Coronary artery (tissue), 2 donors: ENCODE data around the gene SUPT4H1.
A peak's percentile ranks its signal among the peaks of the same experiment; 100 is the strongest.

ENCODE experiments used
- DNase-seq: peaks from one replicate; pipeline ENCODE4 v3.0.0-alpha.2; 2017; ENCODE audit warnings: low spot score
- H3K27ac ChIP-seq, 2 donors: fragments of 200-600 bp; sonication (generic); one replicate each; pipeline ENCODE4 v1.5.1; 2016 to 2019
- H3K4me3 ChIP-seq: fragments of 200-600 bp; sonication (generic); 2 replicates; pipeline ENCODE4 v1.5.1; 2016; ENCODE audit warnings: mild to moderate bottlenecking, moderate library complexity
- TF ChIP-seq, protein P1 (sequence below): fragments of 200-600 bp; sonication (generic); IDR thresholded peaks from one replicate; pipeline ENCODE4 v1.5.1; 2019; ENCODE audit warnings: antibody characterized with exemption

The SUPT4H1 gene

GRCh38 chr17:58330997-58331814 lies 20.8 kb downstream of the SUPT4H1 start:
- H3K27ac ChIP-seq, result peak overlapping the region; percentile 10 to 80
- TF ChIP-seq, protein P1, sequence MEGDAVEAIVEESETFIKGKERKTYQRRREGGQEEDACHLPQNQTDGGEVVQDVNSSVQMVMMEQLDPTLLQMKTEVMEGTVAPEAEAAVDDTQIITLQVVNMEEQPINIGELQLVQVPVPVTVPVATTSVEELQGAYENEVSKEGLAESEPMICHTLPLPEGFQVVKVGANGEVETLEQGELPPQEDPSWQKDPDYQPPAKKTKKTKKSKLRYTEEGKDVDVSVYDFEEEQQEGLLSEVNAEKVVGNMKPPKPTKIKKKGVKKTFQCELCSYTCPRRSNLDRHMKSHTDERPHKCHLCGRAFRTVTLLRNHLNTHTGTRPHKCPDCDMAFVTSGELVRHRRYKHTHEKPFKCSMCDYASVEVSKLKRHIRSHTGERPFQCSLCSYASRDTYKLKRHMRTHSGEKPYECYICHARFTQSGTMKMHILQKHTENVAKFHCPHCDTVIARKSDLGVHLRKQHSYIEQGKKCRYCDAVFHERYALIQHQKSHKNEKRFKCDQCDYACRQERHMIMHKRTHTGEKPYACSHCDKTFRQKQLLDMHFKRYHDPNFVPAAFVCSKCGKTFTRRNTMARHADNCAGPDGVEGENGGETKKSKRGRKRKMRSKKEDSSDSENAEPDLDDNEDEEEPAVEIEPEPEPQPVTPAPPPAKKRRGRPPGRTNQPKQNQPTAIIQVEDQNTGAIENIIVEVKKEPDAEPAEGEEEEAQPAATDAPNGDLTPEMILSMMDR, result no peak
- DNase-seq, result no peak
- peak overlapping the region; percentile 61 for H3K4me3 ChIP-seq

GRCh38 chr17:58330538-58330996 lies 21.4 kb downstream of the SUPT4H1 start:
- no peak for DNase-seq
- peak overlapping the region; percentile 61 for H3K4me3 ChIP-seq

DNA sequence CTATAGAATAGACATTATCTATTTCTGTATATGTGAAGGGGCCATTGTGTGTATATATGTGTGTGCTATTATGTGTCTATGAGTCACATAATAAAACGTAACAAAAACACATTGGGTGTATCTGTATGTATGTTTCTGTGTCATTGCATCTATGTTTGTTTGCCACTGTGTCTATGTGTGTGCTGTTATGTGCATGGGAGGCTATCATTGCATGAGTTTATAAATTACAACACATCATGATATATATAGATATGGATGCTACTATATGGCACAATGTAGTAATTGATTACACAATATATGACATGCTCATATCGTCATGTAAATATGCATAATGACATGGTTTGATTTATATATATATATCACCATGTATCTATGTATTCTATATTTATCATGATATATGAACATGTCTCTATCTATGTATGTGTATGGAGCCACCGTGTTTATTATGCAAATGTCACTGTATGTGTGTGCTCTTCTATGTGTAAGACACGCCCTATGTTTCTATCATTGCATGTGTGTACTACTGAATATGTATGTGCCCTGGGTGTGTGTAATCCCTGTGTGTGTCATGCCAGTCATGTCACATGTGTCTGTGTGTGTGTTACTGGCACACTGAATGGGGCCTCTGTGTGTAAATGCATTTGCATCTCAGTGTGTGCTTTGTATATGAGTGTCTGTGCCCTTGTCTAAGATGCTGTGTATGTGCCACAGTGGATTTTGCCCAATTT lies 22.0 kb downstream of the SUPT4H1 start:
- DNase-seq, result no peak
- peak overlapping the region; percentile 61 for H3K4me3 ChIP-seq
- TF ChIP-seq, protein P1, result no peak
- H3K27ac ChIP-seq, result no peak overlapping the region

More at GRCh38 chr17:58330538-58330996, 21.4 kb downstream of the SUPT4H1 start:
- TF ChIP-seq, protein P1, result no peak
- H3K27ac ChIP-seq, result peak overlapping the region in 1 of 2 donors; percentile 80

DNA sequence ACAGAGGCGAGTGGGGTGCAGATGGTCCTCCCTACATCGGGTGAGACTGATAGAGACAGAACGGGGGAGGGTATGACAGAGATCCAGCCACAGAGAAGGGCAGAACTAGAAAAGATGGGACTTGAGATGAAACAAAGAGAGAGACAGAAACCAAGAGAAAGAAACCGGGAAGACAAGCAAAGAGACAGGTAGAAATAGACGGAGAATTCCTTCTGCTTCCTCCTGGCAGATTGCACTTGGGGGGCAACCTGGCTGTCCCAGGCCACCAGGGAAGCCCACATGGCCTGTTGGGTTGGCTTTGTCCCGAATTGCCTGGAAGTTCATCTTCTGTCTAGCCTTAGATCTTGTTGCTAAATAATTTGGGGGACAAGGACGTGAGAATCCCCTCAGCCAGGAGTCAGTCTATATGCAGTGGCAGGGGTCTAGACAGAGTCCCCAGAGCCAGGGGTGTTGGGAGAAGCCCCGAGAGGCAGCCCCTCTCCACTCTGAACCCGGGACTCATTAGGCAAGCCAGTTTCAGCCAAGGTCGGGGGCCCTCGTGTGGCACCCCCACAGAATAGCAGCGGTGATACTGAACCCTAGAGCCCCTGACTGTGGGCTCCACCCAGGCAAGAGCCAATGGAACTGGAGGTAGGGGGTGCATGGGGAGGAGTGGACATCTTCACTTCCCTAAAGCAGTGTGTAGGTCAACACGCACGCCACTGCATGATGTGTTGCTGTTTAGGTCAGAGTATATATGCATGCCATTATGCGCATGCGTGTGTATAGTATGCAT lies 22.8 kb downstream of the SUPT4H1 start:
- TF ChIP-seq, protein P1, result no peak
- H3K27ac ChIP-seq, result no peak overlapping the region
- no peak overlapping the region for H3K4me3 ChIP-seq
- DNase-seq, result no peak

GRCh38 chr17:58328195-58329034 lies 23.6 kb downstream of the SUPT4H1 start, which contains the start of gene TSPOAP1:
TSPOAP1 (minus strand) TSS chr17:58328795; CDS start chr17:58327920, 875 bp downstream.
- no peak for DNase-seq
- no peak within 1 kb of the TSS for H3K27ac ChIP-seq

More at GRCh38 chr17:58328195-58329034, 23.6 kb downstream of the SUPT4H1 start, which contains the start of gene TSPOAP1:
- TF ChIP-seq, protein P1, result no peak
- no peak within 1 kb of the TSS for H3K4me3 ChIP-seq
